AG04450 (cell line): Measurements from ENCODE around the gene TSSC4. TPM values are rescaled to one million over a fixed set of nuclear protein-coding genes. Genes with fewer than 3 reads are reported as not detected.

Source experiments
- CTCF ChIA-PET: fragments of 300-600, 350-600 bp; formaldehyde crosslinking; extraction: SDS; loops from one replicate; lab custom pipeline; 2022; ENCODE audit warnings: antibody characterized with exemption, inconsistent platforms; lab: Charles Lee
- POLR2A ChIA-PET: fragments of 350-600 bp; formaldehyde crosslinking; extraction: SDS; loops from one replicate; lab custom pipeline; 2021; ENCODE audit warnings: antibody characterized with exemption, inconsistent platforms; lab: Yijun Ruan, JAX
- DNase-seq: peaks from one replicate; pipeline ENCODE4 v3.0.0-alpha.2; 2011; ENCODE audit warnings: low read depth, low spot score
- H3K27ac ChIP-seq: one replicate; pipeline ENCODE4 v1.5.1; 2012; ENCODE audit warnings: low read depth, low read length, control low read depth
- H3K27me3 ChIP-seq: one replicate; pipeline ENCODE4 v1.6.0; 2012; ENCODE audit warnings: low read length; ENCODE audit not compliant: control insufficient read depth, insufficient read depth
- H3K4me3 ChIP-seq: 2 replicates; pipeline ENCODE4 v1.5.1; 2011; ENCODE audit warnings: mild to moderate bottlenecking, low read depth, low read length, control low read depth
- H3K9me3 ChIP-seq: 2 replicates; pipeline ENCODE4 v1.5.1; 2012; ENCODE audit warnings: low read length; ENCODE audit not compliant: control insufficient read depth, insufficient read depth
- polyA plus RNA-seq: library from polyadenylated mRNA; depleted of rRNA; stranded (reverse); fragments of >200 nt; gene quantifications from 2 replicates; pipeline ENCODE4 v1.2.3, GENCODE V29; 2011
- TF ChIP-seq, protein P1 (sequence below): IDR thresholded peaks from 2 replicates; pipeline ENCODE4 v1.5.1; 2011; ENCODE audit warnings: low read depth, low read length, control low read depth, inconsistent platforms

TSSC4 gene
- polyA plus RNA-seq, 1 experiment, result 13.3 TPM

- no peaks in the 10 kb centered on the region; the same call in 1 of the 2 replicates for H3K9me3 ChIP-seq
- DNase-seq, result no peak
- H3K4me3 ChIP-seq, result no peak overlapping the region
- CTCF ChIA-PET, result no interaction called here
- no peak overlapping the region for H3K27ac ChIP-seq
- TF ChIP-seq, protein P1, sequence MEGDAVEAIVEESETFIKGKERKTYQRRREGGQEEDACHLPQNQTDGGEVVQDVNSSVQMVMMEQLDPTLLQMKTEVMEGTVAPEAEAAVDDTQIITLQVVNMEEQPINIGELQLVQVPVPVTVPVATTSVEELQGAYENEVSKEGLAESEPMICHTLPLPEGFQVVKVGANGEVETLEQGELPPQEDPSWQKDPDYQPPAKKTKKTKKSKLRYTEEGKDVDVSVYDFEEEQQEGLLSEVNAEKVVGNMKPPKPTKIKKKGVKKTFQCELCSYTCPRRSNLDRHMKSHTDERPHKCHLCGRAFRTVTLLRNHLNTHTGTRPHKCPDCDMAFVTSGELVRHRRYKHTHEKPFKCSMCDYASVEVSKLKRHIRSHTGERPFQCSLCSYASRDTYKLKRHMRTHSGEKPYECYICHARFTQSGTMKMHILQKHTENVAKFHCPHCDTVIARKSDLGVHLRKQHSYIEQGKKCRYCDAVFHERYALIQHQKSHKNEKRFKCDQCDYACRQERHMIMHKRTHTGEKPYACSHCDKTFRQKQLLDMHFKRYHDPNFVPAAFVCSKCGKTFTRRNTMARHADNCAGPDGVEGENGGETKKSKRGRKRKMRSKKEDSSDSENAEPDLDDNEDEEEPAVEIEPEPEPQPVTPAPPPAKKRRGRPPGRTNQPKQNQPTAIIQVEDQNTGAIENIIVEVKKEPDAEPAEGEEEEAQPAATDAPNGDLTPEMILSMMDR, result no peak
- POLR2A ChIA-PET, result no interaction called here
- H3K27me3 ChIP-seq, result peaks cover 8% of the 10 kb centered on the region
Observed at GRCh38 chr11:2365571-2366210, 34.9 kb upstream of the TSSC4 start.

GRCh38 chr11:2366276-2366675 is 34.3 kb upstream of the TSSC4 start:
- TF ChIP-seq, protein P1, result no peak
- CTCF ChIA-PET, result no interaction called here
- no peak overlapping the region for H3K4me3 ChIP-seq
- no peak overlapping the region for H3K27ac ChIP-seq
- DNase-seq, result no peak
- peaks cover 8% of the 10 kb centered on the region for H3K27me3 ChIP-seq
- H3K9me3 ChIP-seq, result no peaks in the 10 kb centered on the region; the same call in 1 of the 2 replicates
- POLR2A ChIA-PET, result interaction anchor here (1.0 kb wide), 1 partner anchor 12 kb away, joined by 4 read pairs; no protein-coding TSS in a partner anchor

DNA sequence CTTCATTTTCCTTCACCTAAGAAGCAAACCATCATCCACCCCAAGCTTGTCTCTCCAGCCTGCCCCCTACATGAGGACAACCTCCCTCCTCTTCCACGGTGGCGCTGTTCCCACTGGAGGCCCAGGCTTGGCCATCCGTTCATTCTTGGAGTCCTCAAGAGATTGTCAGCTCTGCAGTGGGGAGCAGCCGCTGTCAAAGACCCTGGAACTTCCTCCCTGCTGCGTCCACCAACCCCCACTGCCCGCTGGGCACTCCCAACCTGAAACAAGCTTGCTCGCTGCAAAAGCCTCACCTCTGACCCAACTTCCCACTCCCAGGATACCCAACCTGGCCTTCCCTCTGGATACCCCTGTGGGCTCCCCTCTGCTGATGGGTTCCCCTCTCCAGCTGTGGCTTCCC is 33.8 kb upstream of the TSSC4 start:
- H3K27me3 ChIP-seq, result peaks cover 8% of the 10 kb centered on the region
- ChIA-PET POLR2A (interaction anchor here (1.0 kb wide), 1 partner anchor 11 kb away, joined by 4 read pairs; no protein-coding TSS in a partner anchor), CTCF (no interaction called here)
- no peak for DNase-seq
- no peak overlapping the region for H3K27ac ChIP-seq
- no peaks in the 10 kb centered on the region; the same call in 1 of the 2 replicates for H3K9me3 ChIP-seq
- no peak overlapping the region for H3K4me3 ChIP-seq
- TF ChIP-seq, protein P1, result no peak

GRCh38 chr11:2367266-2368160 is 33.0 kb upstream of the TSSC4 start:
- POLR2A ChIA-PET, result interaction anchor here (1.0 kb wide), 1 partner anchor 10 kb away, joined by 4 read pairs; no protein-coding TSS in a partner anchor

More at GRCh38 chr11:2367266-2368160, 33.0 kb upstream of the TSSC4 start:
- CTCF ChIA-PET, result no interaction called here
- TF ChIP-seq, protein P1, result no peak
- no peak overlapping the region for H3K4me3 ChIP-seq
- H3K27me3 ChIP-seq, result peaks cover 4% of the 10 kb centered on the region
- no peak overlapping the region for H3K27ac ChIP-seq
- no peak for DNase-seq
- no peaks in the 10 kb centered on the region; the same call in 1 of the 2 replicates for H3K9me3 ChIP-seq
